Effector CD8-positive, alpha-beta T cell (primary cell): Measurements from ENCODE around the gene CFHR3.
"Not testable (repeated sequence)": the region's sequence is repeated elsewhere in the genome, so short reads cannot be mapped to it uniquely, and the experiment has no call there.

Experiments
- DNase-seq: peaks from one replicate; lab custom pipeline; 2025; lab: John Stamatoyannopoulos, UW
- total RNA-seq, 4 experiments: gene quantifications; one replicate each; lab custom pipeline; 2026; lab: John Stamatoyannopoulos, UW

CFHR3 gene
- 0 reads per million in 4 experiments for total RNA-seq

- DNase-seq: no peak
Observed at GRCh38 chr1:196774603-196775002, at the start of gene CFHR3. Gene CFHR3 (plus strand): TSS chr1:196774840. CDS start chr1:196774887, 47 bp downstream.

- DNase-seq: no peak
Observed at GRCh38 chr1:196732526-196732925, 42.1 kb upstream of the CFHR3 start.

GRCh38 chr1:196733091-196733970, 41.3 kb upstream of the CFHR3 start:
- no peak for DNase-seq

GRCh38 chr1:196734006-196734405, 40.6 kb upstream of the CFHR3 start:
- no peak for DNase-seq

- no peak for DNase-seq
Observed at GRCh38 chr1:196734460-196734859, 40.2 kb upstream of the CFHR3 start.

GRCh38 chr1:196738730-196739129, 35.9 kb upstream of the CFHR3 start:
- no peak for DNase-seq

GRCh38 chr1:196743244-196743643, 31.4 kb upstream of the CFHR3 start:
- not testable (repeated sequence) for DNase-seq

- not testable (repeated sequence) for DNase-seq
Observed at GRCh38 chr1:196765019-196765740, 9.5 kb upstream of the CFHR3 start.

GRCh38 chr1:196769823-196770222, 4.8 kb upstream of the CFHR3 start:
- DNase-seq: not testable (repeated sequence)

GRCh38 chr1:196773713-196774112, 927 bp upstream of the CFHR3 start:
- no peak for DNase-seq

- DNase-seq: no peak
Observed at GRCh38 chr1:196774175-196774574, 465 bp upstream of the CFHR3 start.

- no peak for DNase-seq
Observed at GRCh38 chr1:196777603-196778002, 3.0 kb downstream of the CFHR3 start.

GRCh38 chr1:196779093-196779492, 4.5 kb downstream of the CFHR3 start:
- no peak for DNase-seq

GRCh38 chr1:196791252-196791651, 16.6 kb downstream of the CFHR3 start:
- DNase-seq: not testable (repeated sequence)

- DNase-seq: not testable (repeated sequence)
Observed at GRCh38 chr1:196794103-196794502, 19.5 kb downstream of the CFHR3 start.

- DNase-seq: no peak
Observed at GRCh38 chr1:196797891-196798290, 23.3 kb downstream of the CFHR3 start.

- not testable (repeated sequence) for DNase-seq
Observed at GRCh38 chr1:196801920-196802319, 27.3 kb downstream of the CFHR3 start.

- no peak for DNase-seq
Observed at GRCh38 chr1:196808529-196809235, 34.0 kb downstream of the CFHR3 start.

GRCh38 chr1:196817442-196817841, 42.8 kb downstream of the CFHR3 start:
- DNase-seq: not testable (repeated sequence)

GRCh38 chr1:196819531-196819930, 44.9 kb downstream of the CFHR3 start, which contains the start of gene CFHR1:
Gene CFHR1 (plus strand): TSS chr1:196819731. CDS start chr1:196819845, 114 bp downstream.
- not testable (repeated sequence) for DNase-seq

GRCh38 chr1:196827860-196828259, 53.2 kb downstream of the CFHR3 start:
- DNase-seq: not testable (repeated sequence)
